ENCODE measurements around the gene NUDT16L1. TPM values are rescaled to one million over a fixed set of nuclear protein-coding genes. Genes with fewer than 3 reads are reported as not detected.
A peak's percentile ranks its signal among the peaks of the same experiment; 100 is the strongest.

Gene NUDT16L1
- polyA plus RNA-seq, 1 donor from 2014 or later = 125 TPM

DNA sequence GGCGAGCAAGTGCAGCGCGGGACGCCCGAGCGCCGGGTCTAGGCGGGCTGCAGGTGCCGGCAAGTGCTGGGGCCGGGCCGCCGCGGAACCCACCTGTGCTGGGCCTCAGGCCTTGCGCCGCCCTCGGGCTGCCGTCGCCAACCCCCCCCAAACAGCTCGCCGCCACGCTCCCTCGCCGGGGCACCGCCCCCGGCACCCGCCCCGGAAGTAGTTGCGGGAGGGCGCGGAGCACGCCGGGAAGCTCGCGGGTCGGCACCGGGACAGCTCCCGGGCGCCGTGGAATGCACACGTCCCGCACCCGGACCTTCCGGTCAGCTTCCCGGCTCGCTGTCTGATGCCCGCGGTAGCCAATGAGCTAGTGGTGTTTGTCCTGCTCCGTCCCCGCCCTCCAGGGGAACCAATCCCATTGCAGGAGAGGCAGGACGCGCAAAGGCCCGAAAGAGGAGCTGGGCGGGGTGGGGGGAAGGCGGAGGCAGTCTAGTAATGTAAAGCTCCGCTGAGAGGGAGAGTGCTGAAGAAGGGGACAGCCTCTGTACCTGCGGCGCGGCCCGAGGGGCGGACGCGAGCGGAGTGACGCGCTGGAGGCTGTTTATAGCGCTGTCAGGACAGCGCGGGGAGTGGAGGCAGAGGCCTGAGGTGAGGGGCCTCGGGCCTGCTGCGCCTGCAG is 40.8 kb downstream of the NUDT16L1 start, which contains the start of the genes ANKS3 and DNAAF8:
ANKS3 (minus strand) TSS at position 209 of the 667 bp plus-strand sequence. CDS start 4,122 bp downstream, outside the sequence.
DNAAF8 (plus strand) TSS at position 475 of the 667 bp plus-strand sequence. CDS start 1,978 bp downstream, outside the sequence.
- Histone ChIP-seq H3K9ac (ENCODE audit: low read length) (peak within 1 kb of the TSS; percentile 82), H3K36me3 (ENCODE audit: insufficient read depth, low read length) (no peaks in the 10 kb centered on the region), H3K27ac (ENCODE audit: low read length) (peak within 1 kb of the TSS; percentile 70), H3K79me2 (replicated peaks; ENCODE audit: insufficient read depth, low read length) (peaks cover 14% of the 10 kb centered on the region), H3F3A (ENCODE audit: insufficient read depth, low read length, poor library complexity, severe bottlenecking) (no peaks in the 10 kb centered on the region), H3K27me3 (ENCODE audit: insufficient read depth, low read depth, low read length) (no peaks in the 10 kb centered on the region), H3K4me2 (ENCODE audit: low read length) (peak within 1 kb of the TSS; percentile 78), H2AFZ (ENCODE audit: low read depth, low read length) (peak within 1 kb of the TSS; percentile 93), H3K9me3 (ENCODE audit: low read length) (no peaks in the 10 kb centered on the region), H3K4me3 (ENCODE audit: low read length) (peak within 1 kb of the TSS; percentile 93), H4K20me1 (ENCODE audit: insufficient read depth) (no peaks in the 10 kb centered on the region), H3K9me2 (ENCODE audit: insufficient read depth, low read length) (no peaks in the 10 kb centered on the region)
- TF ChIP-seq POLR2AphosphoS5 (IDR thresholded peaks at IDR 0.05) = peak; percentile 55
- TF ChIP-seq MXI1 (conservative IDR thresholded peaks at IDR 0.05; ENCODE audit: poor library complexity, severe bottlenecking) = peak; percentile 92
- TF ChIP-seq, protein P1, sequence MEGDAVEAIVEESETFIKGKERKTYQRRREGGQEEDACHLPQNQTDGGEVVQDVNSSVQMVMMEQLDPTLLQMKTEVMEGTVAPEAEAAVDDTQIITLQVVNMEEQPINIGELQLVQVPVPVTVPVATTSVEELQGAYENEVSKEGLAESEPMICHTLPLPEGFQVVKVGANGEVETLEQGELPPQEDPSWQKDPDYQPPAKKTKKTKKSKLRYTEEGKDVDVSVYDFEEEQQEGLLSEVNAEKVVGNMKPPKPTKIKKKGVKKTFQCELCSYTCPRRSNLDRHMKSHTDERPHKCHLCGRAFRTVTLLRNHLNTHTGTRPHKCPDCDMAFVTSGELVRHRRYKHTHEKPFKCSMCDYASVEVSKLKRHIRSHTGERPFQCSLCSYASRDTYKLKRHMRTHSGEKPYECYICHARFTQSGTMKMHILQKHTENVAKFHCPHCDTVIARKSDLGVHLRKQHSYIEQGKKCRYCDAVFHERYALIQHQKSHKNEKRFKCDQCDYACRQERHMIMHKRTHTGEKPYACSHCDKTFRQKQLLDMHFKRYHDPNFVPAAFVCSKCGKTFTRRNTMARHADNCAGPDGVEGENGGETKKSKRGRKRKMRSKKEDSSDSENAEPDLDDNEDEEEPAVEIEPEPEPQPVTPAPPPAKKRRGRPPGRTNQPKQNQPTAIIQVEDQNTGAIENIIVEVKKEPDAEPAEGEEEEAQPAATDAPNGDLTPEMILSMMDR (IDR thresholded peaks at IDR 0.05; ENCODE audit: poor library complexity, severe bottlenecking) = no peak
- no peak for TF ChIP-seq TAF1 (IDR thresholded peaks at IDR 0.05; ENCODE audit: low read depth)
- TF ChIP-seq, protein P2, sequence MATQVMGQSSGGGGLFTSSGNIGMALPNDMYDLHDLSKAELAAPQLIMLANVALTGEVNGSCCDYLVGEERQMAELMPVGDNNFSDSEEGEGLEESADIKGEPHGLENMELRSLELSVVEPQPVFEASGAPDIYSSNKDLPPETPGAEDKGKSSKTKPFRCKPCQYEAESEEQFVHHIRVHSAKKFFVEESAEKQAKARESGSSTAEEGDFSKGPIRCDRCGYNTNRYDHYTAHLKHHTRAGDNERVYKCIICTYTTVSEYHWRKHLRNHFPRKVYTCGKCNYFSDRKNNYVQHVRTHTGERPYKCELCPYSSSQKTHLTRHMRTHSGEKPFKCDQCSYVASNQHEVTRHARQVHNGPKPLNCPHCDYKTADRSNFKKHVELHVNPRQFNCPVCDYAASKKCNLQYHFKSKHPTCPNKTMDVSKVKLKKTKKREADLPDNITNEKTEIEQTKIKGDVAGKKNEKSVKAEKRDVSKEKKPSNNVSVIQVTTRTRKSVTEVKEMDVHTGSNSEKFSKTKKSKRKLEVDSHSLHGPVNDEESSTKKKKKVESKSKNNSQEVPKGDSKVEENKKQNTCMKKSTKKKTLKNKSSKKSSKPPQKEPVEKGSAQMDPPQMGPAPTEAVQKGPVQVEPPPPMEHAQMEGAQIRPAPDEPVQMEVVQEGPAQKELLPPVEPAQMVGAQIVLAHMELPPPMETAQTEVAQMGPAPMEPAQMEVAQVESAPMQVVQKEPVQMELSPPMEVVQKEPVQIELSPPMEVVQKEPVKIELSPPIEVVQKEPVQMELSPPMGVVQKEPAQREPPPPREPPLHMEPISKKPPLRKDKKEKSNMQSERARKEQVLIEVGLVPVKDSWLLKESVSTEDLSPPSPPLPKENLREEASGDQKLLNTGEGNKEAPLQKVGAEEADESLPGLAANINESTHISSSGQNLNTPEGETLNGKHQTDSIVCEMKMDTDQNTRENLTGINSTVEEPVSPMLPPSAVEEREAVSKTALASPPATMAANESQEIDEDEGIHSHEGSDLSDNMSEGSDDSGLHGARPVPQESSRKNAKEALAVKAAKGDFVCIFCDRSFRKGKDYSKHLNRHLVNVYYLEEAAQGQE (IDR thresholded peaks at IDR 0.05; ENCODE audit: borderline replicate concordance) = no peak
- TF ChIP-seq SMC3 (conservative IDR thresholded peaks at IDR 0.05; ENCODE audit: poor library complexity) = peak; percentile 29
- TF ChIP-seq EP300 (conservative IDR thresholded peaks at IDR 0.05; ENCODE audit: poor library complexity, severe bottlenecking) = peak; percentile 37

DNA sequence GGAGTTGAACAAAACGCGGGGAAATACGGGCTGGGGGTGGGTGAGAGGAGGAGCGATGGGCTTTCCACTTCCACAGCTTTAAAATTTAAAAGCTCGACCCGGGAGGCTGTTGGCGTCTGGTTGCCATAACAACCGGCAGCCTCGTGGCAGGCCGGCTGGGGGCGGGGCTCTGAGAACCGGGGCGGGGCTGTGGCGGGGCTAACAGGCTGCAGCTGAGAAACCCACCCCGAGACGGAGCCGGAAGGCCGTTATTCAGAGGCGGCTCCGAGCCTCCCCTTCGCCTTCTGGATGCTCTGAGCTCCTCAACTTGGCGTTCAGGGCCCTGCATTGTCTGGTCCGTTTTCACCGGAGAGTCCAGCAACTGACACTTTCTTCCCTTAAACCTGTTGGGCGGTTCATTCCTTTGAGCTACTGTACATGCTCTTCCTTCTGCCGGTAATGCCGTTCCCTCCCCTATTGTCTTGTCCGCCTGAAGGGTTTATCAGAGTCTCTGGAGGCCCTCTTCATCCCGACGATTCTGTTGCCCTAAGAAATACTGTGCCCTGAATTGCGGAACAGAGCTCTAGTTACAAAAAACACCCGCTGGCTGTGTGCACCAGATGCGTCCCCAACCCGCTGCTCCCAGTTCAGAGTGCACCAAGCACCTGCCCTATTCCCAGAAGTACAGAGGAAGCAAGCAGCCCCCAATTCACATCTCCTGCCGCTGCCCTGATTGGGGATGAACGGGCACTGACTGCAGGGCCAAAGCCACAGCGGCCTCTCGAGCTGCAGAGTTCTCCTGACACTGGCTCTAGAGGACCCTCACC is 41.6 kb downstream of the NUDT16L1 start:
- peak overlapping the region; percentile 78 for H3K4me2 ChIP-seq (ENCODE audit: low read length)
- H3K27ac ChIP-seq (ENCODE audit: low read length) = peak overlapping the region; percentile 57
- H3K27me3 ChIP-seq (ENCODE audit: insufficient read depth, low read depth, low read length) = no peaks in the 10 kb centered on the region
- no peaks in the 10 kb centered on the region for H3F3A ChIP-seq (ENCODE audit: insufficient read depth, low read length, poor library complexity, severe bottlenecking)
- H3K9ac ChIP-seq (ENCODE audit: low read length) = peak overlapping the region; percentile 82
- no peaks in the 10 kb centered on the region for H3K9me2 ChIP-seq (ENCODE audit: insufficient read depth, low read length)
- TF ChIP-seq RAD21 (conservative IDR thresholded peaks at IDR 0.05) (peak; percentile 15), TAF1 (IDR thresholded peaks at IDR 0.05; ENCODE audit: low read depth) (no peak), EP300 (conservative IDR thresholded peaks at IDR 0.05; ENCODE audit: poor library complexity, severe bottlenecking) (no peak), MXI1 (conservative IDR thresholded peaks at IDR 0.05; ENCODE audit: poor library complexity, severe bottlenecking) (peak; percentile 84), EZH2 (IDR thresholded peaks at IDR 0.05; ENCODE audit: borderline replicate concordance, insufficient read depth, low read length, poor library complexity, severe bottlenecking) (no peak), SMC3 (conservative IDR thresholded peaks at IDR 0.05; ENCODE audit: poor library complexity) (peak; percentile 18), POLR2AphosphoS5 (IDR thresholded peaks at IDR 0.05) (no peak)
- TF ChIP-seq, protein P2 (IDR thresholded peaks at IDR 0.05; ENCODE audit: borderline replicate concordance) = no peak
- TF ChIP-seq, protein P1 (IDR thresholded peaks at IDR 0.05; ENCODE audit: poor library complexity, severe bottlenecking) = no peak
- H3K79me2 ChIP-seq (replicated peaks; ENCODE audit: insufficient read depth, low read length) = peaks cover 14% of the 10 kb centered on the region
- H3K9me3 ChIP-seq (ENCODE audit: low read length) = no peaks in the 10 kb centered on the region
- no peaks in the 10 kb centered on the region for H4K20me1 ChIP-seq (ENCODE audit: insufficient read depth)
- no peaks in the 10 kb centered on the region for H3K36me3 ChIP-seq (ENCODE audit: insufficient read depth, low read length)
- H2AFZ ChIP-seq (ENCODE audit: low read depth, low read length) = peak overlapping the region; percentile 93
- H3K4me3 ChIP-seq (ENCODE audit: low read length) = peak overlapping the region; percentile 93
